D721Med (cell line): ENCODE data around the gene PRSS57.
"Not testable (repeated sequence)": the region's sequence is repeated elsewhere in the genome, so short reads cannot be mapped to it uniquely, and the experiment has no call there.

ENCODE experiments used
- DNase-seq: peaks from one replicate; pipeline ENCODE4 v3.0.0; 2011; ENCODE audit warnings: low spot score; ENCODE audit not compliant: insufficient read length
- FAIRE-seq: peaks from 2 replicates; lab custom pipeline; 2011; peaks lifted over from hg19 to GRCh38; lab: Jason Lieb, UNC
- TF ChIP-seq, protein P1 (sequence below): IDR thresholded peaks from 2 replicates; pipeline ENCODE4 v1.5.1; 2012; ENCODE audit warnings: mild to moderate bottlenecking, control low read depth; ENCODE audit not compliant: insufficient read depth; ENCODE audit errors: missing control alignments

PRSS57 gene

DNA sequence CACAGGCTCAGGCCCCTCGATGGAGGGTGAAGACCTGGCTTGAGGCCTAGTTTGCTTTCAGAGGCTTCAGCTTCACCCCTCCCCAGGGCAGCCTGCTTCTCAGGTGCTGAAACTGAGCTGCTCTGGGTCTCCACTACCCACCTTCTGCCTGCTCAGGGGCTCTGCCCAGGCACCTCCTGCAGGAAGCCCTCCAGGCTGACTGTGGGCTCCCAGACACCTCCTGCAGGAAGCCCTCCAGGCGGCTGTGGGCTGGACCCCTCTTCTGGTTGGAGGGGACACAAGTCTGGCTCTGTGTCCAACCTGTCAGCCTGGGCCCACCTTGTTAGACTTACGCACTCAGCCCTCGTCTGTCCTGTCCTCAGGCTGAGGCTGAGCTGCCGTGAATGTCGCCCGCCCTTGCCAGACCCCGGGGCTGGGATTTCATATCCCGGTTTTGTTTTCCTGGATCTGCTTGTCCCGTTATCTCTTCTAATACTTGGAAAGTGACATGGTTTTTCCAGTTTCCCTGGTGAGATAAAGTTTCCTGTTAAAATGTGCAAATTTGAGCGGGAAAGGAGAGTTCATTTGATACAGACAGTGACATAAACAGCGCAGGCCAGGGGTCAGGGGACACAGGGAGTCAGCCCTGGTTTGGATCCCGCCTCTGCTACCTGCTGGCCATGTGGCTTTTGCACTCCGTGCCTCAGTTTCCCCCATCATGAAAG lies 34.9 kb upstream of the PRSS57 start:
- DNase-seq (no peak), FAIRE-seq (no peak)
- TF ChIP-seq, protein P1, sequence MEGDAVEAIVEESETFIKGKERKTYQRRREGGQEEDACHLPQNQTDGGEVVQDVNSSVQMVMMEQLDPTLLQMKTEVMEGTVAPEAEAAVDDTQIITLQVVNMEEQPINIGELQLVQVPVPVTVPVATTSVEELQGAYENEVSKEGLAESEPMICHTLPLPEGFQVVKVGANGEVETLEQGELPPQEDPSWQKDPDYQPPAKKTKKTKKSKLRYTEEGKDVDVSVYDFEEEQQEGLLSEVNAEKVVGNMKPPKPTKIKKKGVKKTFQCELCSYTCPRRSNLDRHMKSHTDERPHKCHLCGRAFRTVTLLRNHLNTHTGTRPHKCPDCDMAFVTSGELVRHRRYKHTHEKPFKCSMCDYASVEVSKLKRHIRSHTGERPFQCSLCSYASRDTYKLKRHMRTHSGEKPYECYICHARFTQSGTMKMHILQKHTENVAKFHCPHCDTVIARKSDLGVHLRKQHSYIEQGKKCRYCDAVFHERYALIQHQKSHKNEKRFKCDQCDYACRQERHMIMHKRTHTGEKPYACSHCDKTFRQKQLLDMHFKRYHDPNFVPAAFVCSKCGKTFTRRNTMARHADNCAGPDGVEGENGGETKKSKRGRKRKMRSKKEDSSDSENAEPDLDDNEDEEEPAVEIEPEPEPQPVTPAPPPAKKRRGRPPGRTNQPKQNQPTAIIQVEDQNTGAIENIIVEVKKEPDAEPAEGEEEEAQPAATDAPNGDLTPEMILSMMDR: no peak

DNA sequence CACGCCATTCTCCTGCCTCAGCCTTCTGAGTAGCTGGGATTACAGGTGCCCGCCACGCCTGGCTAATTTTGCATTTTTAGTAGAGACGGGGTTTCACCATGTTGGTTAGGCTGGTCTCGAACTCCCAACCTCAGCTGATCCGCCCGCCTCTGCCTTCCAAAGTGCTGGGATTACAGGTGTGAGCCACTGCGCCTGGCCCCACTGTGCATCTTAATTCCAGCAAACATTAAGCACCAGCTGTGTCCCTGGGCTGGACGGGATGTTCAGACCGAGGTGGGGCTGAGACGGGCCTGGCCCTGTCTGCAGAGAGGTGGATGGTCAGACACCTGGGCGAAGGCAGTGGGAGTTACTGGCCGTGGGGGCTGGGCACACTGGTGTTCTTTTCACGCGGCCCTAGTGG lies 34.3 kb upstream of the PRSS57 start:
- DNase-seq, FAIRE-seq: not testable (repeated sequence)

DNA sequence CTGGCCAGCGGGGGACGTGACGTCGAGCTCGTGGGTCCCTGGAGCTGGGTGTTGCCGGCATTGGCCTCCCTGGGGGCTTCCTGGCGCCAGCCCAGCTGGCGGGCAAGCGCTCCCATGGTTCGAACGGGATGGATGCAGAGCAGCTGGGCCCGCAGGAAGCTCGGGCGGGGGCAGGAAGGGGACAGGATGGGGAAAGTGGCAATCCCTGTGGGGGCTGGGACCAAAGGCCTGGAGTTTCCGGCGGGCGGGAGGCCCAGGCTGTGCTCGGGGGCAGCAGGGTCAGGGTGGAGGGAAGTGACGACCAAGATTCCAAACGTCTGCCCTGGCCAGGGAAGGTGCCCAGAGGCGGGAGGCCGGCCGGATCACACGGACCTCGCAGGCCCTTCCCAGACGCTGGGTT lies 32.8 kb upstream of the PRSS57 start:
- DNase-seq (no peak), FAIRE-seq (no peak)
- TF ChIP-seq, protein P1: no peak

DNA sequence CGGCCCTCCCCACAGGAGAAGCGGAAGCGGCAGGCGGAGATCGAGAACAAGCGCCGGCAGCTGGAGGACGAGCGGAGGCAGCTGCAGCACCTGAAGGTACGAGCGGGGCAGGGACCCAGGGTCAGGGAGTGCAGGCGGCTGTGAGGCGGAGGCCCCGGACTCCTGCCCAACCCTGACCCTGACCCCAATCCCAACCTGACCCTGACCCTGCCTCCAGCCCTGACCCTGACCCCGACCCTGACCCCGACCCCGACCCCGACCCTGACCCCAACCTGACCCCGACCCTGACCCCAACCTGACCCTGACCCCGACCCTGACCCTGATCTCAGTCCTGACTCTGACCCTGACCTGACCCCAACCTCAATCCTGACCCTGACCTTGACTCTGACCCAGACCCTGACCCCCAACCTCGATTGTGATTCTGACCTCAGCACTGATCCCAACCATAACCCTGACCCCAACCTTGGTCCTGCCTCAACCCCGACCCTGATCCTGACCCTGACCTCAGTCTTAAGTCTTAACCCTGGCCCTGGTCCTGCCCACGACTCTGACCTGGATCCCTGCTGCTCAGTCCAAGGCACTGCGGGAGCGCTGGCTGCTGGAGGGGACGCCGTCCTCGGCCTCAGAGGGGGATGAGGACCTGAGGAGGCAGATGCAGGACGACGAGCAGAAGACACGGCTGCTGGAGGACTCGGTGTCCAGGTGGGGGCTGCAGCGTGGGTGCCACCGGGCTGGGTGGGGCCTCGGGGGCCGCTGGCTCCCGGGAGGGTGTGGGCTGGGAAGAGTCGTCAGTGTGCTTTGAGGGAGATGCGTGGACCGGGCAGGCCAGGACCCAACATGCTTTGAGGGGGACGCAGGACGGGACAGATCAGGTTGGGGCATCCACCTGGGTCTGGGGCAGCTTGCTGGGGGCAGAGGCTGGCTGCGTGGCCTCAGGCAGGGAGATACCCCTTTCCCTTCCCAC lies 32.0 kb upstream of the PRSS57 start:
- FAIRE-seq (no peak), DNase-seq (no peak)
- TF ChIP-seq, protein P1: no peak

DNA sequence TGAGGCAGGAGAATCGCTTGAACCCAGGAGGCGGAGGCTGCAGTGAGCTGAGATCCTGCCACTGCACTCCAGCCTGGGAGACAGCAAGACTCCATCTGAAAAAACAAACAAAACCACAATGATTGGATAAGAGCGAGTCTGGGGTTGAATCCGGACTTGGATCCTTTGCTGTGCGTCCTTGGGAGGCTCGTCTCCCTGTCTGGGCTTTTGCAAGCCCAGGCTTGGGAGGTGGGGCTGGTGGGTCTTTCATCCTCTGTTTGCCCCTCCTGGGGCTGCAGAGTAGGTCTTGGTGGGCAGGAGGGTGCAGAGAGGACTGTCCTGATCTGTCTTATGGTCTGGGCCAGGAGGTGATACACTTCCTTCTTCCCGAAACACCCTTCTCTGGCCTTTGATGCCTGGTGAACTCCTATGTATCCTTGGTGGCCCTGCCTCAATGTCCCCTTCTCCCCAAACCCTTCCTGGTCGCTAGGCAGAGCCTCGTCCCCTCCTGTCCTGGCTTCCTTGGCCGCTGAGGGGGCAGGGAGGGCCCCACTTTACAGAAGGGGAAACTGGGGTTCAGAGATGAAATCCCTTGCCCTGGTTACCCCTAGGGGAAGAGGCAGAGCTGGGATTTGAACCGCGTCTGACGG lies 30.3 kb upstream of the PRSS57 start:
- FAIRE-seq (no peak), DNase-seq (no peak)
- TF ChIP-seq, protein P1: no peak

DNA sequence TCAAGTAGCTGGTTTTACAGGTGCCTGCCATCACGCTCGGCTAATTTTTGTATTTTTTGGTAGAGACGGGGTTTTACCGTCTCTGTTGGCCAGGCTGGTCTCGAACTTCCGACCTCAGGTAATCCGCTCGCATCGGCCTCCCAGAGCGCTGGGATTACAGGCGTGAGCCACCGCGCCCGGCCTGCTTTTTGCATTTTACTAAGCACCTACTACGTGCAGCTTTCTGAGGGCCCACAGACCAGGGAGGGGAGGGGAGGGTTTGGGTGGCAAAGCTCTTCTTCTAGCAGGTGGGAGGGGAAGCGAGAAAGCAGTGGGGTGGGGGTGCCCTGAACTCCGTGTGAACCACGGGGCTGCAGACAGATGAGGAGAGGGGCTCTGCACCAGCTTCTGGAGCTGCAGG lies 28.5 kb upstream of the PRSS57 start:
- DNase-seq: no peak
- no peak for FAIRE-seq
- TF ChIP-seq, protein P1: no peak

DNA sequence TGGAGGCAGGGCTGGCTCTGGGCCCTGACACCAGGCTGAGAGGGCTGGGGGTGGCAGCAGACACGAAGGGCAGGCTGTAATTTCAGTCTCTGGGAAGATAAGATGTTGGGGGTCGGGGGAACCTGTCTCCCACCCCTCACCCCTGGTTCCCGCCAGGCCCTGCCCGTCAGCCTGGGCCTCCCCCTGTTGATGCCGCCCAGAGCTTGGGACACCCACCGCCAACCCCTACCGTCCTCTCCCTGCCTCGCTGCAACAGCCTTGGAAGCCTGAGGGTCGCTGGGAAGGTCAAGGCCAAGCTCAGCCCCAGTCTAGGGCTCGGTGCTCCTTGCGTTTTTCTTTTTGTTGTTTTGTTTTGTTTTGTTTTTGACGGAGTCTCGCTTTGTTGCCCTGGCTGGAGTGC lies 28.0 kb upstream of the PRSS57 start:
- no peak for FAIRE-seq
- no peak for DNase-seq
- TF ChIP-seq, protein P1: no peak
